Activated CD4-positive, alpha-beta T cell treated with anti-CD3 and anti-CD28 coated beads, Interleukin-2, Interleukin-6, amounts not matched to agents 100 ng/mL and 50 ng/mL, durations not matched to agents 16 hours and 8 hours (primary cell): Measurements from ENCODE around the gene SLC25A21.

Source experiments
- DNase-seq: peaks from one replicate; pipeline ENCODE4 v3.0.0-alpha.2; 2020

The SLC25A21 gene

DNA sequence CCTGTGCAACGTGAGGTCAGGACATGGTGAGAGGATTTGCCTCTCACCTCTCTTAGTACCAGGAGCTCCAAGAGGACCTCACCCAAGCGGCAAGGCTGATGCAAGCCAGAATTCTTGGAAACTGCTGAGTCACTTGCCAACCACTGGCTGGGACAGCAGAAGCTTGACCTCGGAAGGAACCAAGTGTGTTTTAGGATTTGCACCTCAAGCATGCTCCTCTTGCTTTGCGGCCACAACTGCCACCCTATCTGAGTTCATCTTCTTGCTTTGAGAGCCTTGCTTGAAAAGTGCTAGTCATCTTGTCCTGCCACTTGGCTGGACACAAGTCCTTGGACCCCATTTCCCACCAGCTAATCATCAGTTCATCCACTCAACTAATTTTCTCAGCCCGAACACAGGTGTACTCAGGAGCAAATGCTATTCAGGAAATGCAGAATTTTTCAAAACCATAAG, 195.8 kb downstream of the SLC25A21 start:
- no peak for DNase-seq

DNA sequence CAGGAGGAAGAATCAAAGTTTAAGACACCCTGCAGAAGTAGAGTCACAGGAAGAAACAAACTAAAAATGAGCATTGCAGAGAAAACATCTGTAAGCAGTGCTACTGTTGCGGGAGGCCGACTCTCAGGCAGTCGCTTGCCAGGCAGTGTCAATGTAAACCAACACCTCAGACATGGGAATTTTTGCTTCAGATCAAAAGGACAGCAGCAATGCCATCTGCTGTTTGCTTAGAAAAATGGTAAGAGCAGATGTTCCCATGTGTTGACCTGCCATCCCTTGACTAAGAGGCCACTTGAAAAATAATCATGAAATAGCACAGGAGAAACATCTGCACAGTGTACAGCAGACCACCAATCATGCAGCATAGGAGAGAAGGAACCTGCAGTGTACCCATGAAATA, 196.6 kb downstream of the SLC25A21 start:
- no peak for DNase-seq

DNA sequence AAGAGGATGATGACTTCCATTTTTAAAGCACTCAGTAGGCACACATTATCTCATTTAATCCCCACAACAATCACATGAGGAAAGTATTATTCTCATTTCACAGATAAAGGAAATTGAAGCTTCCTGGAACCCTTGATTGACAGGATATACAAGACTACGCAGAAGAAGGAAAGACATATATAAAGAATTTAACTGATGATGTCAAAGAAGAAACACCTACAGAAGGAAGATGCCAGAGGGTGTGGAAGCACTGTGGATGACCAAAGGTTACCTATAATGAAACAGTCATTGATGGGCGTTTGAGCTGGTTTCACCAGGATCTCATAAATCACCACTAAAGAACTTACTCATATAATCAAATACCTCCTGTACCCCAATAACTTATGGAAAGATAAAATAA, 197.4 kb downstream of the SLC25A21 start:
- DNase-seq: no peak

DNA sequence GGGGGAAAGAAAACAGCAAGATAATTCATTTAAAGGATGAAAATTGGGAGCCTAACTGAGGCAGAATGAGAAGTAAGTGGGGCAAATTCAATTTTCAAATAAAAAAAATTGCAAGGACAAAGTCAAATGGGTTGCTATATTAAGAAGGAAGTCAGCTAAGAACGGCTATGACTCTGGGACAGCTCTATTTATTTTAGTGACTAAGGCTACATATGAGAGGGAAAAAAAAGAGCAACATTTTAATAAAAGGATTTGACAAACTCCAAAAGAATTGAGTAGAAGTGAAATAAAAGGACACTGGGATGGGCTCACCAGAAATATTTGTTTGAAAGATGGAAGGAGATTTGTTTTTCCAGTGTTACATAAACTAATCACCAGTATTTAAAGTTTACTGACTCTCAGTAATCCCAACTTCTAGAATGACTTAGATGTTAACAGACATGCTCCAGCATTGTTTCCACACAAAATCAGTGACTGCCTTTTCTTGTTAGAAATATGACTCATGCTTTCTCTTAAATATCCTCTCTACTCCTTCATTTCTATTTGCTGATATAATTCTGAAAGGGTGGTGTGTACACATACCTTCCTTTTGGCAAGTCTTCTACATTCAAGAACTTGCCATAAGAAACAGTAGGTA, 198.5 kb downstream of the SLC25A21 start:
- no peak for DNase-seq

DNA sequence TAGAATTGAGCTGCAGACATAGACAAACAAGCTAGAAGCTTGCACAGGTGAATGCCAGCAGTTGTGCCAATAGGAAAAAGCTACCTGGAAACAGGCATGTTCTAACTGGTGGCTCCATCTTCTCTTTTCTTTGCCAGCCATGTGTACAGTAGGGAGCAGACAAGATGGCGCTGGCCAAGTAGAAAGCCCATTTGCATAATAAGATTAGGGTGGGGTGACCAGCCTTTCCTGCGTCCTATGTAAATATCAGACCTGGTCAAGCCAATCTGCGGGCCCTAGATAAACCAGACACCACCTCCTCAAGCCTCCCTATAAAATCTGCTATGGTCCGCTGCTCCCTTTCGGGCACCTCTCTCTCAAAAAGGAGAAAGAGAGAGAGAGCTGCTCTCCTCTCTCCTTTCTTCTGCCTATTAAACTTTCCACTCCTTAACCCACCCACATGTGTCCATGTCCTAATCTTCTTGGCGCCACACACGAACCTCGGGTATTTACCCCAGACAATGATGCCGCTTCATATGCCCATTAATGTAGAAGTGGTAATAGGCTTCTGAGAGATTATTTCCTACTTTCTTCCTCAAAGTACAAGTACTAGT, 201.0 kb downstream of the SLC25A21 start:
- no peak for DNase-seq

DNA sequence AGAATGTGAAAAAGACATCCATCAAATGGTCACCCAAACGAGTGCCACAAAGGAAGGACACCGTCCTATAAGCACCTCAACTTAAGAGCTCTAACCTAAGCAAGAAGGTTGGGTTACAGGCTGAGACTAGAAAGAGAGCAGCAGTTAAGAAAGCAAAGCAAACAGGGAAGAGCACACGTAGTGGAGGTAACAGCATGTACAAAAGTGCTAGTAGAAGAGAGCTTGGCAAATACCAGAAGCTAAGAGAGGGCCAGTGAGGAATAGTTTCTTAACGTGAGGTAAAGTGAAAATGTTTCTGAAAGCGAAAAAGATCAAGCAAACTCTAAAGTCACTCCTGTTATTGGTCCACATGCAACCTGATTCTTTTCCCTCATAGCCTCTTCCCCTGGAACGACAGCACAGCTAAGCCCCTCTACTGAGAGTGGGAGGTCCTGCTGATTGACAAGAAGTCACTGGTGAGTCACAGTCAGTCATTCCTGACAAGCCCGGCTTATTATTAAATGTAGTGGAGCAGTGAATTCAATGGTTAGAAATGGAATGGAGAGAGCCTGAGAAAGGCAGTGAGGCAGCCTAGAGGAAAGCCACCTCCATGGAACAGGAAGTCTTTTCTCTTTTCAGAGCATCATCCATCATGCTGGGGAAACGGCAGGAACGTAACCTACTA, 204.4 kb downstream of the SLC25A21 start:
- no peak for DNase-seq

DNA sequence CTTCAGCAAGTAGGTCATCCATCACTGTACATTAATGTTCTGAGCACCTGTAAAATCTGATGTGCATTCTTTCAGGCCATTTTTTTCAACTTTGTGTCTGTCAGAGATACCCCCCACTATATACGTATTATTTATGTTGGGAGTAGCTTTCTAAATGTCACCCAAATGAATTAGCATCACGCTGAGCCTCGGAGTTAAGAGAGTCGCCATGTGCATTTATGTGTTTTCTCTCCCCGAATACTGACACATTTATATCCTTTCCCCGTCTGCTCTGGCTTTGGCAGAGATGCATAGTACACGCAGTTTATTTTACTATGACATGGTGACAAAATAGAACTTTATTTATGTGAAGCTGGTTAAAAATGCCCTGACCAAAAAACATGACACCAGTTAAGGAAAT, 216.4 kb downstream of the SLC25A21 start:
- no peak for DNase-seq

DNA sequence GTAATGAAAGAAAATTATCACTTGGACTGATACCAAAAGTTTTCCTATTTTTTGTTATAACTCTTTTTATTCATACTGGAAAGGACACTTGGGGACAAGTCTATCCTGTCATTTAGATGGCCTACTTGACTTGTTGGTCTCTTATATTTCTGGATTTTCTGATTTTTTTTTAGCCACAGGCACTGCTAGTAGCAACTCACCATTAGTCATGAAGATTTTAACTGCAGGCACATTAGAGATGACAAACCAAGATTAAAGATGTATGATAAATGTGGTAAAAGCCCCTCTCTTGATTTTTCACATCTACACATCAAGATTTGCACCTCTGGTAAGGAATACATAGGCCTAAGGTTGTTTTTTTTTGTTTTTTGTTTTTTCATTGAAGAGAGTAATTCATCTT, 217.0 kb downstream of the SLC25A21 start:
- no peak for DNase-seq

DNA sequence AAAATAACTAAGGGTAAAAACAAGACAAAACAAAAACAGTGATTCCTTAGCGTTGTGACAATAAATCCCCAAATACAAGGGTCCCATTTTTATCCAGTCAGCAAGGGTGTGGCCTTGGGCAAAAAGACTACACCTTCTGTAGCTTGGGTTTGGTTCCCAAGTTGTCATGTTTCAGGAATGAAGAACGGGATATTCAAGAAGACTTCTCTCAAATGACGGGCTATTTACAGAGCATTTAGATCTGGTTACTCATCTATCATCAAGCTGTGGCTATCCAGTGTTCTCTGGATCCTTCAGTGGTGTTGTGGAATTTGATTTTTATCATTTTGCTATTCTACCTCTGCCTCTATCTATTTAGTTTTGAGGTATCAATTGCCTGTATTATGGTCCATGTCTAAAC, 219.7 kb downstream of the SLC25A21 start:
- DNase-seq: no peak

DNA sequence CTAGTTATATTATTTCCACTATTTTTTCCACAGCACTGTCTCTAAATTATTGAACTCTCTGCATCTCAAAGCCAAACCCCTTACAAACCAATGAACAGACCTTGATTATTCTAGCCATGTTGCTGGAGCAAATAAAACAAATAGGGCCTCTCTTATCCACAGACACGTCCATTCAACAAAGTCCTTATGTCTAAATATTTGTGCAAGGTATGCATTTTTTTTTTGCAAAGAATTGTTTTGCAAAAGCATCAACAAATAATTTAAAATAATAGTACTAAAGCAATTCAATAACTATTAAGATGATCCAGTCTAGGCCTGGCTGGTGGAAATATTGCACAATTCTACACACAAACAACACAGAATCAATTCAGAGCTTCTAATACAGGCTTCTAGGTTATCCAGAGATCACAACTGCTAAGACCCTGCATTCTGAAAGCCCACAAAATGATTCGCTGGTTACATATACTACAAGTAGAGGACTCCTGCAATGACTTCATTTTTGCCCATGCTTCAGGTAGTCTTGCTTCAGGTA, 221.0 kb downstream of the SLC25A21 start:
- DNase-seq: no peak

DNA sequence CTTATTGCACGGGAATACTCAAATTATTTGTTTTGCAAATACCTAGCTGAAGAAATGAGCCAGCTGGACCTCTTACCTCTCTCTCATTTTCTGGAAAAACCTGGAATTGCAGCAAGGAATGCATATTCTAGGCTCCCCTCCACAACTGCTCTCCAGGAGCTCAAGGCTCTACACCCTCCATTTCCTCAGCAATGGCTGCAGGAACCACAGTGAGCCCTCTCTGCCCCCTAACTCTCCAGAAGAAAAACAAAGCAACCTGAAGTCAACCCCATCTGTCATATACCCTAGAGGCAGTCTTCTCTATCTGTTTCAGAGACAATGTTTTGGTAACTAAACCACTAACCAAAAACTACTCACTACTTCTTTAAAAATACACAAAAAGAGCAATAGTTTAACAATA, 221.6 kb downstream of the SLC25A21 start:
- no peak for DNase-seq

DNA sequence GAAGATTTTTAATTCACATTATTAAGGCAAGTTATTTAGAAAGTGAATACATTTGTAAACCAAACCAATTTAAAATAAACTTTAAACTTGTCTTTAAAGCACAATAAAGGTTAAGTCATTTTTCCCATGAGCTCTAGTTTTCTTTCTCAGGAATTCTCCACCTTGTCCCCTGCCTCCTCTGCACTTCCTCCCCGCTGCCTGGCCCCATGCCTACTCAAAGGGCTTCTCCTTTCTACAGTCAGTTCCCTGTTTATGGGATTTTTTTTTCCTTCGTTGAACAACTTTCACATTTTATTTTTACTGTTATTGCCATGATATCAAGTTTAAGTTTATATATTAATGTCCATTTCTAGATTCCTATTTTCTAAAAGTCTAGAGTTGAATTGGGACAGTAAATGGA, 223.0 kb downstream of the SLC25A21 start:
- DNase-seq: no peak

DNA sequence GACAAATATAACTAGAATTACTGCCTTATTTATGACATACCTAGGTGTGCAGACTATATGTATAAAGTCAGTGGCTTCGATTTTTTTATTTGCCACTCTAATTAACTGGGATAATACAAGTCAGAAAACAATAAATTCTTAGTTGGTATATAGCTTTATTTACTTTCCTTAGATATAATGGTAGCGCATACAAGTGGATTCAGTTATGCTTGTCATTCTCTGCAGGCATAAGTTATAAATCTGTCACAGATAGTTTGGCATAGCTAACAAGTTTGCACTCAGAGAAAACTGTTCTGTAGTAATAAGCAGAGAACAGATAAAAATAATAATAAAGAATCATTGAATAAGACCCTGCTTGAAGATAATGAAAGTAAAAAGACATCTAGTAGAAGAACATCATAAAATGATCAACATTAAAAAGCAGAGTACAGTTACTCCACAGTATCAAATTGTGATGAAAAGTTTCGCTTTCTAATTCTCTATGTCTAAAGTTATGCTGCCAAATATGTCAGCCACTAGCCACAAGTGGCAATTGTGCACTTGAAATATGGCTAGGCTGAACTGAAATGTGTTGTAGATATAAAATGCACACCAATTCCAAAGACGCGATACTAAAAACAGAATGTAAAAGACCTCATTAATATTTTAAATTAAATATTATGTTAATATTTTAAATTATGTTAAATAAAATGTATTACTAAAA, 224.1 kb downstream of the SLC25A21 start:
- no peak for DNase-seq

DNA sequence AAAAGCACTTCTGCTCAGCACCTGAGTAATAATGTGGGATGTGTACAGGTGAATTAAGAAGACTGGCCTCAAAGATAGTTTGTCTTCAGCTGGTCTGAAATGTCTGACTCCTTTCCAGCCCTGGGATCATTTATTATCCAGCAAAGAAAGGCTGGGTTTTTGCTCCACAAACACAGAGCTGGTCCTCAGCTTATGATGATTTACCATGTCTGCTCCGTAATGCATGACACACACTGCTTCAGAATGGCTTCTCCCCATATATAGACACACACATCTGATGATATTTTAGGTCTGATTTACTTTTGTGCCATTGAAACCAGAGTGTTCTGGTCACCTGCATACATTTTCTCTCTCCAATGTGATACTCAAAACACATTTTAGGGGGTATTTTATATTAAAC, 225.0 kb downstream of the SLC25A21 start:
- no peak for DNase-seq

DNA sequence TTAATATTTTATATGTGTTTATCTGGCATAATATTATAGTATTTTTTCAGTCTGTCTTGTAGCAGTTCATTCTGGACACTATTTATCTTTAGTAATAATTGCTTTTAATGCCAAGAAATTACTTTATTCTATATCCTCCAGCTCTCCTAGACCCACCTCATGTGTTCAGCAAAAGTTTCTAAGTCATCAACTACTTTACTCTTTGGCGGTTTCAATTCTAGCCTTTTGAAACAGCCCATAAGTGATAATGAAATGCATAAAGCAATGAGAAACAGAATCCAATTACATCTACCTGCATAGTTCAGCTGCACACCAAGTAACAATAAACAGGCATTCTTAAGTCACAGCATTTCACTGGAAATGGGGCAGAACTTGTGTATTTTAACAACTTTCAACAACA, 225.5 kb downstream of the SLC25A21 start:
- DNase-seq: no peak

DNA sequence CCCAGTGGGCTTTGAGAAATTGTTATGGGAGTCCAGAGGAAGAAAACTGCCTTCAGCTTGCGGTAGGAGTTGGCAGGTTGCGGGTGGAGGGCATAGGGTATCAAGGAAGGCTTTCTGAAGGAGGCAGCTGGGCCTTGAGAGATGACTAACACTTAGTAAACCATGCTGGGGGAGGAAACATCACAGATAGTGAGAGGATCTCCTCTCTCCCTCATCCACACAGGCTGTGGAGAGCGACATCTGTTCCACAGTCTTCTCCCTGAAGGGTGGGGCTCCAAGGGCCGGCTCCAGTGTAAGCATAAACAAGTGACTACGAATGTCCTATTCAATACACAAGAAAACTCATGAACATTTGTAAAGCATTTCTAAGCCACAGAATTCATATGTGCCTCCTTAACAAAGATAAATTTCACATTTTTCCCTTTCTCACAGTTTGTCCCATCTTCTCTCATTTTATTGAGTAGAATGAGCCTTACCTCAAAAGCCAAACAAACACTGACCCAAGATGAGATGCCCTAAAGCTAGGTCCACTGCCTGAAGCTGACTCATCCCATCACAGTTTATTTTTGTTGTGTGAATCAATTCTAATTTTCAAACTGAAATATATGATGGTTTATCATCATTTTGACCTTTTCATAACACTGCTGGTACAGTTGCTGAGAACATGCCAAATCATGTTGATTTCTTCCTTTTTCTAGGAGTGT, 227.9 kb downstream of the SLC25A21 start:
- no peak for DNase-seq

DNA sequence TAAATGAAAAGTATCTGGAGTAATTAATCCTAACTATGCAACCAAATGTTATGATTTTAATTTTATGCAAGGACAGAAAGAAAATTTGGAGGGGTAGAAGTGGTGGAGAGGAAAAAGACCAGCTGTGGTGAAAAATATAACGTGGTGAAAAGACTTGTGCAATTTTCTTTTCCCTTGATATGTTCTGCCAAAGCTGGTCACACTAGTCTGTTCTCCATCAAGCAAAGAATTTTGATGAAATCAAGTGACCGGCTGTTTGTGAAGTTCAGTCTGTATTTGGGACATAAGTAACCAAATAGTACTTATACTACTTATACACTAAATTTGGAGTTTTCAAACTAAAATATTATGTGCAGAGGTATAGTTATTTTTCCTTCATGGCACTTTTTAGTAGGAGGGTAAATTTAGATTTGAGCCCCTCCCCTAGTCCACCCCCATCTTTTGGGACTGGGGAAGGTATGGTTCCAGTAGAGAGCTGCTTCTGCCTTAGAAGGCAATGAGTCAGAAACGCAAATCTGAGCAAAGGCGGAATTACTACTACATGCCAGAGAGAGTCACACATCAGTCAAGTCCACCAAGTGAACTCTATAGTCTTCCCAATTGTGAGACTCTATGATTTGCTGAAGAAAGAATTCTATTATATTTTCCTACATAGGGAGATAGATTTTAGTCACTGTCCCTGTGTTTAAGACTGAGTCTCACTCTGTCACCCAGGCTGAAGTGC, 229.7 kb downstream of the SLC25A21 start:
- DNase-seq: no peak

DNA sequence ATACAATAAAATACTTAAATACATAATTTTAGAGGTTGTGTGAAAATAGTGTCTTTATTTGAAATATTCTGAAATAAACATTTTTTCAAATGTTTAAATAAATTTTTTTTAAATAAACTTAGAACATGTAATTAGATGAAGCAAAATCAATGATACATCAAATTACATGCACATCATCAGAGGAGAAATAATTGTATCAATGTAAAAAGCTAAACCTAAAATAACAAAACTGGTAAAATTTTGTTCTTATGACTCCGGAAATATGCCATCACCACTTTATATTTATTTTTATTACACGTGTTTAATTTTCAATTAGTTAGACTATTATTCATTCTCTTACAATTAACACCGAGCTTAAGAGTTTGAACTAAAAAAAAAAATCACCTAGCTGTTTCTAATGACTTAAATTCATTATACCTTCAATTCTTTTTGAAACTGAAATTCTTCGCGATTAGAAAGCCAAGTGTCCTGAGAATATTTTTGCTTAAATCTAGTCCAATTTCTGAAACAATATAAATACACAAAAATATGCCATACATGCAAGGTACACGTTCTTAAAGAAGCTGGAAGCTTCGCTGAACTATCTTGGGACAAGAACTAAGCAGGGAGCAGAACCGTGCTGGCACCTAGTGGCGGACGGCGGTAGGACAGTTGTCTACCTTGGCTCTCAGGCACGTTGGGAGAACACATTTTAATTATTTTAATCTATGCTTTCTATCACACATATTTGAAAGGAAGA, 230.5 kb downstream of the SLC25A21 start:
- peak; percentile 67 for DNase-seq

DNA sequence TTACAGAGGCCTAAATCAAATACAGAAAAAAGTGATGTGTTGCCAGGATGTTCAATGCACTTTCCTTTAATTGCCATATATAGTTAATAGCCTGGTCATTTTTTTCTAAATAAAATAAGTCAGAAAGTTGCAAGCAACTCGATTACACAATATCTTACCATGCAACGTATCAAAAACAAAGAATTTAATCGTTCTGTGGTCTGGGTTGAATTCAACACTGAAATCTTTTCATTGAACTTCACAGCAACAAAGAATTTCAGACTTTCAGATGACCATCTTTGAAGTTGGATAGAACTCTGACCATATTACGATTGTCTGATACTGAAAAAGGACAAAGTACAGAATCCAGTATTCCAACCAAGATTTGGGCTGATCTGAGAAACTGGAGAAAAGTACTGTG, 231.9 kb downstream of the SLC25A21 start:
- no peak for DNase-seq

DNA sequence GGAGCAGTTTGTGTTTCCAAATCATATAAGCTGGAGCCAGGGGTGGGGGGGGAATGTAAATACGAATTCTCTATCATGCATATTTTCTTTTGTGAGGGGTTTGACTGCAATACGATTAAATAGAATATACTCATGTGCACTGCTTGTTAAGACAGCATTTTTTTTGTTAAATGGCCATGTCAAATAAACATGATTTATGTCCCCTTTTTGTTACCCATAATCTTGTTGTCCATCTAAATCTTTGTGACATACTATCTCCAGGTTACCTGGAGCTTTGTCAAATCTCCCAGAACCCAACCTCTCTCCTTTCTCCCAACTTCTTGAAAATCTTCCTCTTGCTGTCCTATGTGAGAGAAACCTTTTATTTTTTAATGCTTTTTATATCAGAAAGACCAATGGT, 233.1 kb downstream of the SLC25A21 start:
- DNase-seq: no peak

DNA sequence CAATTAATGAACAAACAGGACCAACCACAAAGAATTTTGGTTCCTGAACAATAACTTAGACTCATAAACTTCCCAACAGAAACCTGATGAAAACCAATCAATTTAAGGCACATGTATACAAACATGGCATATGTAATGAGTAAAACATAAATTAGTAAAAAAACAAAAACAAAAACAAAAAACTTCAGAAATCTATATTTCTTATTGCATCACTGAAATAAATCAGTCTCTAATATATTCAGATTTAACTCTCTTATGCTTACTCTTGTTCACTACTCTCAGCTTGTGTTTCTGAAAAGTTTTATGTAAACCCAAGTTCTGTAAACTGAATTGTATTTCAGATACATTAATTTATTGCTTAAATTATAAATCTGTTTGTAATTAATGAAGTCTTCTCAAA, 233.7 kb downstream of the SLC25A21 start:
- no peak for DNase-seq
